ENCODE measurements around the gene PLEKHG4B. TPM values are rescaled to one million over a fixed set of nuclear protein-coding genes. Genes with fewer than 3 reads are reported as not detected.
"Not testable (repeated sequence)": the region's sequence is repeated elsewhere in the genome, so short reads cannot be mapped to it uniquely, and the experiment has no call there.

Gene PLEKHG4B, protein sequence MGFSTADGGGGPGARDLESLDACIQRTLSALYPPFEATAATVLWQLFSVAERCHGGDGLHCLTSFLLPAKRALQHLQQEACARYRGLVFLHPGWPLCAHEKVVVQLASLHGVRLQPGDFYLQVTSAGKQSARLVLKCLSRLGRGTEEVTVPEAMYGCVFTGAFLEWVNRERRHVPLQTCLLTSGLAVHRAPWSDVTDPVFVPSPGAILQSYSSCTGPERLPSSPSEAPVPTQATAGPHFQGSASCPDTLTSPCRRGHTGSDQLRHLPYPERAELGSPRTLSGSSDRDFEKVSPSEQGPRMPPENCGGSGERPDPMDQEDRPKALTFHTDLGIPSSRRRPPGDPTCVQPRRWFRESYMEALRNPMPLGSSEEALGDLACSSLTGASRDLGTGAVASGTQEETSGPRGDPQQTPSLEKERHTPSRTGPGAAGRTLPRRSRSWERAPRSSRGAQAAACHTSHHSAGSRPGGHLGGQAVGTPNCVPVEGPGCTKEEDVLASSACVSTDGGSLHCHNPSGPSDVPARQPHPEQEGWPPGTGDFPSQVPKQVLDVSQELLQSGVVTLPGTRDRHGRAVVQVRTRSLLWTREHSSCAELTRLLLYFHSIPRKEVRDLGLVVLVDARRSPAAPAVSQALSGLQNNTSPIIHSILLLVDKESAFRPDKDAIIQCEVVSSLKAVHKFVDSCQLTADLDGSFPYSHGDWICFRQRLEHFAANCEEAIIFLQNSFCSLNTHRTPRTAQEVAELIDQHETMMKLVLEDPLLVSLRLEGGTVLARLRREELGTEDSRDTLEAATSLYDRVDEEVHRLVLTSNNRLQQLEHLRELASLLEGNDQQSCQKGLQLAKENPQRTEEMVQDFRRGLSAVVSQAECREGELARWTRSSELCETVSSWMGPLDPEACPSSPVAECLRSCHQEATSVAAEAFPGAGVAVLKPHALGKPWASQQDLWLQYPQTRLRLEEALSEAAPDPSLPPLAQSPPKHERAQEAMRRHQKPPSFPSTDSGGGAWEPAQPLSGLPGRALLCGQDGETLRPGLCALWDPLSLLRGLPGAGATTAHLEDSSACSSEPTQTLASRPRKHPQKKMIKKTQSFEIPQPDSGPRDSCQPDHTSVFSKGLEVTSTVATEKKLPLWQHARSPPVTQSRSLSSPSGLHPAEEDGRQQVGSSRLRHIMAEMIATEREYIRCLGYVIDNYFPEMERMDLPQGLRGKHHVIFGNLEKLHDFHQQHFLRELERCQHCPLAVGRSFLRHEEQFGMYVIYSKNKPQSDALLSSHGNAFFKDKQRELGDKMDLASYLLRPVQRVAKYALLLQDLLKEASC (N-terminal part only)
- 10 to 100 TPM in 1 of 12 donors, 1 to 10 TPM in 2, under 1 TPM in 7, not detected in 2; 0.23 to 15.1 (median 0.72) TPM for polyA plus RNA-seq (ENCODE audit: insufficient read length in 12 of 12)
- long read RNA-seq, donor 1 = 0 reads
- long read RNA-seq, donor 2 = 0 reads
- long read RNA-seq, donor 3 = 0 reads
- long read RNA-seq, donor 4 = 0 reads
- long read RNA-seq, donor 5 = 0 reads
- long read RNA-seq, donor 6 = 0 reads
- long read RNA-seq, donor 7 = 0 reads
- long read RNA-seq, donor 8 = 0 reads
- long read RNA-seq, donor 9 = 0 reads
- long read RNA-seq, donor 10 = 0 reads
- long read RNA-seq, donor 11 = 0 reads

DNA sequence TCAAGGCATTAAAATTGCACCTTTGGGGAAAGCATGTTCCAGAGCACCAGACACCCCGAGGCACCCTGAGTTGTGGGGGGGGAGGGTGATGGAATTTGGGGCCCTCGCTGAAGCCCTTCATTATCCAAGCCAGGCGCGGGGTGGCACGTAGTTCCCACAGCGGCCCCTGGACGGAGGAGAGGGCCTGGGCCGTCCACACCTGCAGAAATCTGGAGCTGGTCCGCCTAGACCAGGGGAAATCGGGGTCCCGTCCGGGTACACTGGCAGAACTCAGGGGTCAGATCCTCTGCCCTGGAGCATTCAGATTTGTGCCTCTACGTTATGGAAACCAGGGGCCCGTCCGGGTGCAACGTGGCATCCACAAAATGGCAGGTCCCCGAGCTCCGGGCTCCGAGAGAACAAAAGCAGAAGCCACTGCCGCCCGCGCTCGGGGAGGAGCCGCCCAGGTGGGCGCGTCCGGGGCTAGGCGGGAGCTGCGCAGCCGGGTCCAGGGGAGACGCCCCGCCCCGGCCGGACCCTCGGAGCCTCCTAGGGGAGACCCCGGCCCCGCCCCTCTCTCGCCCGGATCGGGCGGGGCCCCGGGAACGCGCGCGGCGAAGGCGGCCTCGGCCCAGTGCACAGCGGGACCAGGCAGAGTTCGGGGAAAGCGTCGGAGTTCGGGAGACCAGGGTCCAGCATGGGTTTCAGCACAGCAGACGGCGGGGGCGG lies at the start of gene PLEKHG4B:
Gene PLEKHG4B, plus strand, starts transcription at position 613 of the 708 bp plus-strand sequence. Its CDS starts 64 bp downstream, at position 677.
- no peak for DNase-seq

- DNase-seq = no peak
Observed at GRCh38 chr5:42250-42649, 49.7 kb upstream of the PLEKHG4B start.

- no peak for DNase-seq
Observed at GRCh38 chr5:48192-48591, 43.8 kb upstream of the PLEKHG4B start.

- not testable (repeated sequence) for DNase-seq
Observed at GRCh38 chr5:49530-49929, 42.4 kb upstream of the PLEKHG4B start.

DNA sequence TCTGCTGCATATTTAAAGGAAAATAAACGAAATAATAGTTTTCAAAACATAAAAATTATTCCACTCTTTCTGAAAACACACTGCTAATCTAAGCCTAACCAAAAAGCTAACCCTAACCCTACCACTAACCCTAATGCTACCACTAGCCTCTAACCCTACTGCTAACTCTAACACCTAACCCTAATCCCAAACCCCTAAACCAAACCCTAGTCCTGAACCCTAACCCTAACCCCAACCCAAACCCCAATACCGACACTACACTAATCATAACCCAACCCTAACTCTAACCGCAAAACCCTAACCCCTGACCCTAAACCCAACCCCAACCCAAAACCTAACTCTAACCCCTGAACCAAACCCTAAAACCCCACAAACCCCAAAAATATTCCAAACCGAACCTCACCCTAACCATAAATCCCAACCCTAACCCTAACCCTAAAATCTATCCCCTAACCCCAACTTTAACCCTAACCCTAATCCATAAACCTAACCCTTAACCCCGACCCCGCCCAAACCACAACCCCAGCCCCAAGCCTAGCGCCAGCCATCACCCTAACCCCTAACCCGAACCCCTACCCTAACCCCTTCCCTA lies 41.9 kb upstream of the PLEKHG4B start:
- DNase-seq = no peak

GRCh38 chr5:50724-51499 lies 41.1 kb upstream of the PLEKHG4B start:
- no peak for DNase-seq

GRCh38 chr5:51500-51823 lies 40.5 kb upstream of the PLEKHG4B start:
- DNase-seq = no peak

DNA sequence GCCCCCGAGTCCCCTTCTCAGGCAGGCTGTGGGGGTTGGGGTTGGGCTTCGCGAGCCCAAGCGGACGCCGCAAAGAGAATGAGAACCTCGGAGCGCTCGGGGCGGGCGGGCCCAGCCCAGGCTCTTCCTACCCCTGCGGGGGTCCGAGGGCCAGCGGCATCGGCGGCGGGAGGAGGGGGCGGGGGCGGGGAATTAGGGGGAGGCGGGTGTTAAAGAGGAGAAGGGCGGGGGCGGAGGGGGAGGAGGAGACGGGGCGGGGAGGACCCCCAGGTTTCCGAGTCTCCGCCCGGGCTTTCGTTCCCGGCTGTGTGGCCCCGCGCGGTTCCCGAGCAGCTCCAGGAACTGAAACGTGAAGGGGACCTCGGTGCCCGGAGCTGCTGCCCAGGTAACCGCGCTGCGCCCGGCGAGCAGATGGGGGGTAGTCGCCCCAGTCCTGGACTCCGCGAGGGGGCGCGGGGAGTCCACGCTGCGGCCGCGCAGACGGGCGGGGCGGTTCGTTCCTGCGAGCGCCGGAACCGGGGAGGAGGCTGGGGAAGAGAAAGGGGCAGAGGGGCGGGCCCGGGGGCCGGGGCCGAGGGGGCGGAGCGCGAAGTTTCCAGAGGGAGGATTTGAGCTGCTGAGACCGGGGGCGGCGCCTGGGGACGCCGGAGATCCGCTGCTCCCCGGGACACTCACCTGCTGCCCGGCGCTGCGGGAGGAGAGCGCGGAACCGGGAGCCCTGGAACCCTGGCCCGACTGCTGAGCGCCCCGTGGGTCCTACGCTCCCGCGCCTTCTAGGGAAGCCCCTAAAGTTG lies 38.4 kb upstream of the PLEKHG4B start:
- peak; percentile 12 for DNase-seq

DNA sequence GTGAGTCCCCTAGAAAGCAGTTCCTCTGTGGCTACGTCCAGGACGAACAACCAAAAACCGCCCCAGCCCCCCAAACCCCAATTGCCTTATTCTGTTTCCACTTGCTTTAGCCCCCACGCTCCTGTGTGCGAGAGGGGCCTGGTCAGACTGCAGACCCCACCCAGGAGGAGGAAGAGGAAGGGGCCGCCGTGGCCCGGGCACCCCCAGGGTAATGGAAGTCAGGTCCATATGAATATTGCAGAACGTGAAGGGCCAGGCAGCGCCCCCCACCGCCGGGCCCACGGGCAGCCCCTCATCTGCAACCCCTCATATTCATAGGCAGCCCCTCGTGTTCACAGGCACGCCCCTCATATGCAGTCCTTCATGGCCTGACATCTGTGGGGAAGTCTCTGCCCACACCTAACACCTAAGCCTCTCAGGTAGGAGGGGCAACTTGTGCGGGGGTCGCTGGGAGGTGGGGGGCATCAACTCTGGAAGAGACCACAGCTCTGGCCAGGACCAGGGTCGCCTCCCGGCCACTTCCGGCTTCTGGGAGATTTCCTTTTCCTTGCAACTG lies 37.7 kb upstream of the PLEKHG4B start:
- DNase-seq = no peak

GRCh38 chr5:54876-55569 lies 36.9 kb upstream of the PLEKHG4B start:
- DNase-seq = no peak

- peak; percentile 48 for DNase-seq
Observed at GRCh38 chr5:56561-57290, 35.2 kb upstream of the PLEKHG4B start.

GRCh38 chr5:60250-60649 lies 31.7 kb upstream of the PLEKHG4B start:
- not testable (repeated sequence) for DNase-seq

DNA sequence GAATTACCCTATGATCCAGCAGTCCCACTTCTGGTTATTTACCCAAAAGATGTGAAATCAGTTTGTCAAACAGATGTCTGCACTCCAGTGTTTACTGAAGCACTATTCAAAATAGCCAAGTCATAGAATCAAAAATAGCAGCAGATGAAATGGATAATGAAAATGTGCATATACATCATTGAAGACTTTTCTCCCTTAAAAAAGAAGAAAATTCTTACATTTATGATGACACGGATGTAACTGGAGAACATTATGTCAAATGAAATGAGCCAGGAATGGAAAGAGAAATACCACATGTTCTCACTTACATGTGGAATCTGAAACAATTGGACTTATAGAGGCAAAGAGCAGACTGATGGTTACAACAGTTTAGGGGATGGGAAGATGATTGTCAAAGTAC lies 21.5 kb upstream of the PLEKHG4B start:
- DNase-seq = no peak

DNA sequence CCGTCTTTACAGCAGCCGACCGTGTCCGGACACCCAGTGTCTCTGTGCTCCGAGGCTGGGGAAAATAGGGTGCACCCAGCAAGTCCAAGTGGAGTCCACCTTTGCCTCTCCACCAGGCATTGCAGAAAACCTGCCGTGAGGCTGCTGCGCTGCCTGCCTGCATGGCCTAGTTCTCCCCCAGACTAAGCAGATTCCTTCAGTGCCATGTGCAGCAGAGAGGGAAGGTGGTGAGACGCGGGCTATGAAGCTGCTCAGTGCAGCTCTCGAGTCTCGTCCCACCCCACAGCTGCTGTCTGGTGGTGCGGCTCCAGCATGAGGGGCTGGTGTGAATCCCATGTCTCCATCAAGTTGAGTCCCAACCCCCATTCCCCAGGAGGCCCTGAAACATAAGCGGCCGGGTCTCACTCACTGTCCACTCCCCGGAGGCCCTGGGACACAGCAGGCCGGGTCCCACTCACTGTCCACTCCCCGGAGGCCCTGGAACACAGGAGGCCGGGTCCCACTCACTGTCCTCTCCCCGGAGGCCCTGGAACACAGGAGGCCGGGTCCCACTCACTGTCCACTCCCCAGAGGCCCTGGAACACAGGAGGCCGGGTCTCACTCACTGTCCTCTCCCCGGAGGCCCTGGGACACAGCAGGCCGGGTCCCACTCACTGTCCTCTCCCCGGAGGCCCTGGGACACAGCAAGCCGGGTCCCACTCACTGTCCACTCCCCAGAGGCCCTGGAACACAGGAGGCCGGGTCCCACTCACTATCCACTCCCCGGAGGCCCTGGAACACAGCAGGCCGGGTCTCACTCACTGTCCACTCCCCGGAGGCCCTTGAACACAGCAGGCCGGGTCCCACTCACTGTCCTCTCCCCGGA lies 19.4 kb upstream of the PLEKHG4B start:
- not testable (repeated sequence) for DNase-seq

GRCh38 chr5:73181-73447 lies 18.9 kb upstream of the PLEKHG4B start:
- DNase-seq = not testable (repeated sequence)

All from muscle of arm (tissue), 14 donors.